Fibroblast of lung (primary cell): Measurements from ENCODE around the gene CD48.

Experiments
- CTCF ChIP-seq, 2 donors: IDR thresholded peaks in 1 of 2; conservative IDR thresholded peaks in 1 of 2; 1 replicate in 1 of 2; 2 replicates in 1 of 2; pipeline ENCODE4 v1.5.1; 2011 to 2012; ENCODE audit warnings: low read length in 2 of 2, control low read depth in 1 of 2, inconsistent platforms in 1 of 2, low read depth in 1 of 2, mild to moderate bottlenecking in 1 of 2
- EZH2 ChIP-seq: IDR thresholded peaks from 2 replicates; pipeline ENCODE4 v1.5.1; 2012; ENCODE audit warnings: low read length, control low read depth, mild to moderate bottlenecking; ENCODE audit errors: missing control alignments

GRCh38 chr1:160706526-160707235 is 4.9 kb downstream of the CD48 start:
- no peak for TF ChIP-seq EZH2
- TF ChIP-seq CTCF (conservative IDR thresholded peaks at IDR 0.05 in 1 of 2, IDR thresholded peaks at IDR 0.05 in 1 of 2; ENCODE audit: low read depth in 1 of 2, low read length in 2 of 2), result no peak
